Sigmoid colon (tissue), 7 donors: Measurements from ENCODE around the gene CFAP47. TPM values are rescaled to one million over a fixed set of nuclear protein-coding genes. Genes with fewer than 3 reads are reported as not detected.

Experiments used
- DNase-seq: peaks from one replicate; pipeline ENCODE4 v3.0.0-alpha.2; 2019
- H3K27ac ChIP-seq, 4 donors: fragments of 200-600 bp; sonication (generic); one replicate each; pipeline ENCODE4 v1.5.1; 2016 to 2019; ENCODE audit warnings: mild to moderate bottlenecking in 1 of 4
- H3K27me3 ChIP-seq, 3 donors: fragments of 200-600 bp; sonication (generic); one replicate each; pipeline ENCODE4 v1.5.1; 2019; ENCODE audit warnings: mild to moderate bottlenecking in 1 of 3
- H3K36me3 ChIP-seq, 4 donors: fragments of 200-600 bp; sonication (generic); one replicate each; pipeline ENCODE4 v1.5.1; 2016 to 2019
- H3K4me1 ChIP-seq, 4 donors: fragments of 200-600 bp; sonication (generic); one replicate each; pipeline ENCODE4 v1.5.1; 2017 to 2019
- H3K4me3 ChIP-seq, 4 donors: fragments of 200-600 bp; sonication (generic); one replicate each; pipeline ENCODE4 v1.5.1; 2017 to 2019; ENCODE audit warnings: mild to moderate bottlenecking in 2 of 4, moderate library complexity in 1 of 4
- H3K9me3 ChIP-seq, 4 donors: fragments of 200-600 bp in 3 of 4; sonication (generic) in 3 of 4; one replicate each; pipeline versions ENCODE4 v1.5.1 to v1.6.1; 2013 to 2019
- EP300 ChIP-seq, 4 donors: sonication (generic); formaldehyde crosslinking; IDR thresholded peaks; one replicate each; pipeline ENCODE4 v1.6.1; 2017; ENCODE audit warnings: antibody characterized with exemption in 4 of 4
- POLR2A ChIP-seq, 2 donors: fragments of 450-650 bp; IDR thresholded peaks; one replicate each; pipeline ENCODE4 v1.6.1; 2016; ENCODE audit warnings: antibody characterized with exemption in 2 of 2, mild to moderate bottlenecking in 2 of 2, moderate library complexity in 2 of 2
- POLR2AphosphoS5 ChIP-seq, 4 donors: sonication (generic); formaldehyde crosslinking; IDR thresholded peaks; one replicate each; pipeline ENCODE4 v1.6.1; 2017; ENCODE audit warnings: antibody characterized with exemption in 4 of 4
- WGBS, 2 donors: extraction: QIAGEN DNeasy Blood & Tissue Kit; methylation state at CpG; one replicate each; pipeline ENCODE4 v1.1.7; 2013; 5-methylcytosine and 5-hydroxymethylcytosine counted together
- intact Hi-C: fragments of 100-400 bp; cut with DNase I; formaldehyde crosslinking; loops from one replicate; pipeline ENCODE4 v1.15.1; 2023
- polyA plus RNA-seq, 3 donors: library from polyadenylated mRNA; stranded (reverse); fragments of 200-250 nt; gene quantifications; one replicate each; pipeline ENCODE4 v1.2.3, GENCODE V29; 2013
- total RNA-seq, 4 donors: library from RNA; depleted of rRNA; stranded (reverse); fragments of >200 nt; gene quantifications; one replicate each; pipeline ENCODE4 v1.1.0, GENCODE V29; 2016
- TF ChIP-seq, protein P1 (sequence below), 4 experiments: fragments of 450-650 bp in 3 of 4; fragments of 200-600 bp in 1 of 4; IDR thresholded peaks; one replicate each; pipeline ENCODE4 v1.5.1; 2016 to 2019; ENCODE audit warnings: antibody characterized with exemption in 4 of 4, mild to moderate bottlenecking in 3 of 4, moderate library complexity in 2 of 4
- donor health status: healthy with polysubstance abuse.
- donor health status: Bipolar disorder and iron deficiency.
- donor health status: healthy.

Gene CFAP47
- total and polyA plus RNA-seq, 7 donors = 0.14 to 0.71 TPM; not detected in 5

DNA sequence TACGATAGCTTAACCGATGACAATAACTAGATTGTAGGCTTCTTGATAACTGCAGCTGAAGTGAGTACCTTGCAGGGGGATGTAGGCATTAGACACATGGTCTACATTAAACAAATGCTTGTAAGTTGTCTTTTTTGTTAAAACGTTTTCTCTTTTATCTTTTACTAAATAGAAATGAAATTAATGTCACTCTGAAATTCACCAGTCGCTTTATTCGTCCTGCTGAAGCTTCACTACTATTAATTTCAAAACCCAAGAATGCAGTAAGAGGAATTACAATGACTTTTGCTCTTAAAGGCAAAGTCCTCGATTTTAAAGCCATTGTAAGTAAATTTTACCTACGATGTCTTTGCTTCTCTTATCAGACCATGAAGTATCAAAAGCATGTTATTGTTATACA is 239.7 kb downstream of the CFAP47 start:
- Histone ChIP-seq H3K27me3 (no peaks in the 10 kb centered on the region), H3K27ac (no peak overlapping the region), H3K4me3 (no peak overlapping the region), H3K4me1 (no peaks in the 10 kb centered on the region), H3K9me3 (no peaks in the 10 kb centered on the region), H3K36me3 (no peaks in the 10 kb centered on the region)
- no peak for DNase-seq
- intact Hi-C loops = no loop called here
- TF ChIP-seq, protein P1, sequence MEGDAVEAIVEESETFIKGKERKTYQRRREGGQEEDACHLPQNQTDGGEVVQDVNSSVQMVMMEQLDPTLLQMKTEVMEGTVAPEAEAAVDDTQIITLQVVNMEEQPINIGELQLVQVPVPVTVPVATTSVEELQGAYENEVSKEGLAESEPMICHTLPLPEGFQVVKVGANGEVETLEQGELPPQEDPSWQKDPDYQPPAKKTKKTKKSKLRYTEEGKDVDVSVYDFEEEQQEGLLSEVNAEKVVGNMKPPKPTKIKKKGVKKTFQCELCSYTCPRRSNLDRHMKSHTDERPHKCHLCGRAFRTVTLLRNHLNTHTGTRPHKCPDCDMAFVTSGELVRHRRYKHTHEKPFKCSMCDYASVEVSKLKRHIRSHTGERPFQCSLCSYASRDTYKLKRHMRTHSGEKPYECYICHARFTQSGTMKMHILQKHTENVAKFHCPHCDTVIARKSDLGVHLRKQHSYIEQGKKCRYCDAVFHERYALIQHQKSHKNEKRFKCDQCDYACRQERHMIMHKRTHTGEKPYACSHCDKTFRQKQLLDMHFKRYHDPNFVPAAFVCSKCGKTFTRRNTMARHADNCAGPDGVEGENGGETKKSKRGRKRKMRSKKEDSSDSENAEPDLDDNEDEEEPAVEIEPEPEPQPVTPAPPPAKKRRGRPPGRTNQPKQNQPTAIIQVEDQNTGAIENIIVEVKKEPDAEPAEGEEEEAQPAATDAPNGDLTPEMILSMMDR (IDR thresholded peaks at IDR 0.05) = no peak
- TF ChIP-seq EP300 (IDR thresholded peaks at IDR 0.05) (no peak), POLR2AphosphoS5 (IDR thresholded peaks at IDR 0.05) (no peak), POLR2A (IDR thresholded peaks at IDR 0.05) (no peak)
- 40 to 65% methylated on average over 7 of the region's 7 CpGs for WGBS, 2 donors

DNA sequence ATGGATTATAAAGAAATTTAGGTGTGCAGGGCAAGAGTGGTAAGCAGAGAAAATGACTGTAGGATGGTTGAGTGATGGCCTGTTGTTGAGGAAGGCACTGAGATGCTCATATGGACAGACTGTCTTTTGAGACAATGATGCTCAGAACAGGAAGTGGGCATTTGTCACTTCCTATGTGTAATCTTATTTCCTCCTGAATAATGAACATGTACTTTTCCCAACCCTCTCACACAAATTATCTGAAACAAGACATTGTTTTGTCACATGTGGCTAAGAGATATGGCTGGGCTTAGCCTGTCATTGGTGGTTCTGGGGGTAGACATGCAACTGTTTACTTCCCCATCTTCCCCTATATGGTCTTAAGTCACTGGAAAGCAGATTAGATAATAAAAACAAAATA is 240.5 kb downstream of the CFAP47 start:
- intact Hi-C loops = no loop called here
- no peak for TF ChIP-seq POLR2AphosphoS5 (IDR thresholded peaks at IDR 0.05)
- no peak for DNase-seq
- Histone ChIP-seq H3K4me3 (no peak overlapping the region), H3K27ac (no peak overlapping the region), H3K36me3 (no peaks in the 10 kb centered on the region), H3K9me3 (no peaks in the 10 kb centered on the region), H3K4me1 (no peaks in the 10 kb centered on the region), H3K27me3 (no peaks in the 10 kb centered on the region)

DNA sequence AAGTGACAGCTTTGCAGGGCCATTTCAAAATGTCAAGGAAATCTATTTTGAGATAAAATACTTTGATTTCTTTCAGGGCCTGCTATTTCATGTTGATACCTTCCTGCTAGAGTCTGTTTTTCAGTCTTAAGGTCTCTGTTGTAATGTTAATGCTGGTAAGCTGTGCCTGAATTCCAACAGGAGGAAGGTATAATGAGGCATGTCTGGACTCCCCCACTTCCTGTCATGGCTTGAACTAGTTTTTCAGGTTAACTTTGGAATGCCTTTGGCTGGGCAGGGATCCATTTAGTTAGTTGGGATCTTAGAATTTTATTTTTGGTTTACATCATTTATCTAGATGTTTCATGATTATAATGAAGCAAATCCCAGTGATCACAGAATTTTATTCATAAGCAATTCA is 279.0 kb downstream of the CFAP47 start:
- Histone ChIP-seq H3K4me3 (no peak overlapping the region), H3K27me3 (no peaks in the 10 kb centered on the region), H3K27ac (no peak overlapping the region), H3K36me3 (no peaks in the 10 kb centered on the region), H3K9me3 (no peaks in the 10 kb centered on the region), H3K4me1 (no peaks in the 10 kb centered on the region)
- intact Hi-C loops = no loop called here
- no peak for DNase-seq
- TF ChIP-seq, protein P1 (IDR thresholded peaks at IDR 0.05) = no peak
- TF ChIP-seq POLR2A (IDR thresholded peaks at IDR 0.05) (no peak), POLR2AphosphoS5 (IDR thresholded peaks at IDR 0.05) (no peak), EP300 (IDR thresholded peaks at IDR 0.05) (no peak)

DNA sequence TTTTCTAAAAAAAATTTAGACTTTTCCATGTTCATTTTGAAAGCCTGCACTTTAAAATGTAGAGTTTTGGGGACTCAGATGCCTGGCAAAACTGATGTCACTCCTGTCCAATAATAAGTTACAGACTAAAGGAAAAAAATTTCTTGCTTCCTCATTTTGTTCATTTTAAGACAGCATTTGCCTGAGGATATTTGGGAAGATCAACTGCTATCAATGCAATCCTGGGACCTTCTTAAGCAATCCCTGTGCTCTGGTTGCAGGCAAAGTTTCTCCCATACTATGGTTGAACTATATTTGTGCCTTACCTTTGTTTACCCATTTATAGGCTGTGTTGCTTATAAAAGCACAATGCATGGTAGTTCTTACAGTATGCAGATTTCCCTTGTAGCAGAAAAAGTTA is 280.4 kb downstream of the CFAP47 start:
- Histone ChIP-seq H3K4me3 (no peak overlapping the region), H3K27ac (no peak overlapping the region), H3K36me3 (no peaks in the 10 kb centered on the region), H3K4me1 (no peaks in the 10 kb centered on the region), H3K9me3 (no peaks in the 10 kb centered on the region), H3K27me3 (no peaks in the 10 kb centered on the region)
- intact Hi-C loops = no loop called here
- no peak for DNase-seq
- TF ChIP-seq POLR2A (IDR thresholded peaks at IDR 0.05) (no peak), POLR2AphosphoS5 (IDR thresholded peaks at IDR 0.05) (no peak)
- TF ChIP-seq, protein P1 (IDR thresholded peaks at IDR 0.05) = no peak

DNA sequence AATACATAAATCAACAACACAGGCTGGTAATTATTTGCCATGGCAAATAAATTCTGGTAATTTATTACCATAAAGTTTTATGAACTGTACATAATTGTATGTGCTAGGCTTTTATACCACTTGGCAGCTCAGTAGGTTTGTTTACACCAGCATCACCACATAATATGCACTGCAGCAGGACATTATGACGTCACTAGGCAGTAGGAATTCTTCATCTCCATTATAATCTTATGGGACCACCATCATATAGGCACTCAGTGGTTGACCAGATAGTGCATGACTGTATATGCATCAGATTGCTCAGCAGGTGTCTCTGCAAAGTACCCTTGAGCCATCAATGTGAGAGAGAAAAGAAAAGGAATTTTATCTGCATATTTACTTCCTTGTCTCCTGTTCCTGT is 295.4 kb downstream of the CFAP47 start:
- 16 to 48% methylated on average over 1 of the region's 1 CpG for WGBS, 2 donors
- TF ChIP-seq POLR2AphosphoS5 (IDR thresholded peaks at IDR 0.05) = no peak
- TF ChIP-seq, protein P1 (IDR thresholded peaks at IDR 0.05) = no peak
- no peak for TF ChIP-seq POLR2A (IDR thresholded peaks at IDR 0.05)
- no peak for TF ChIP-seq EP300 (IDR thresholded peaks at IDR 0.05)
- Histone ChIP-seq H3K36me3 (no peaks in the 10 kb centered on the region), H3K27me3 (no peaks in the 10 kb centered on the region), H3K9me3 (no peaks in the 10 kb centered on the region), H3K4me3 (no peak overlapping the region), H3K27ac (no peak overlapping the region), H3K4me1 (no peaks in the 10 kb centered on the region)
- DNase-seq = no peak
- intact Hi-C loops = no loop called here
